K562 (cell line): ENCODE measurements around the gene CCDC77. TPM values are rescaled to one million over a fixed set of nuclear protein-coding genes. Genes with fewer than 3 reads are reported as not detected.

Source experiments
- ATAC-seq: fragments of 200-7000 bp; cut with Tn5 transposase; 3 replicates; pipeline ENCODE4 v1.9.1; 2020; ENCODE audit warnings: moderate library complexity
- BruUV-seq: library from RNA; stranded (reverse); fragments of 400-500 nt; replicated peaks from 2 replicates; lab custom pipeline; 2021; lab: Mats Ljungman, UMichigan
- CTCF ChIA-PET: fragments of 300-600 bp; formaldehyde crosslinking; extraction: SDS; loops from one replicate; lab custom pipeline; 2021; ENCODE audit warnings: low intra/inter-chr PET ratio; lab: Yijun Ruan, JAX
- POLR2A ChIA-PET: fragments of 300-600, 350-650 bp; sonication (Branson Sonifier 250); formaldehyde crosslinking; extraction: SDS; loops from one replicate; lab custom pipeline; 2021; ENCODE audit warnings: antibody characterized with exemption, inconsistent platforms; lab: Yijun Ruan, JAX
- DNase-seq, 4 experiments: peaks; one replicate each; pipeline versions ENCODE4 v3.0.0 to v3.0.0-alpha.2; 2011 to 2018; ENCODE audit warnings: low spot score in 3 of 4, mixed read lengths in 3 of 4; ENCODE audit errors: extremely low read depth in 1 of 4
- FAIRE-seq: peaks from 2 replicates; lab custom pipeline; 2011; peaks lifted over from hg19 to GRCh38; lab: Jason Lieb, UNC
- H2AFZ ChIP-seq: 2 replicates; pipeline ENCODE4 v1.6.0; 2011; ENCODE audit warnings: low read depth, low read length, control low read depth, inconsistent platforms
- H3K27ac ChIP-seq: fragments of 200-600 bp; 3 replicates; pipeline ENCODE4 v1.8.0; 2011; ENCODE audit warnings: low read depth, mild to moderate bottlenecking, control low read depth, inconsistent platforms, low read length, moderate library complexity, mixed read lengths; ENCODE audit errors: extremely low read depth
- H3K27me3 ChIP-seq, 2 experiments: fragments of 300-600 bp in 1 of 2; 2 replicates in 1 of 2; 3 replicates in 1 of 2; pipeline versions ENCODE4 v1.6.0 to v1.8.0; 2011; ENCODE audit warnings: inconsistent platforms in 2 of 2, low read length in 2 of 2, mild to moderate bottlenecking in 1 of 2, mixed read lengths in 1 of 2, moderate library complexity in 1 of 2; ENCODE audit not compliant: control insufficient read depth in 2 of 2, insufficient read depth in 2 of 2
- H3K36me3 ChIP-seq: fragments of 300-600 bp; 3 replicates; pipeline ENCODE4 v1.8.0; 2011; ENCODE audit warnings: mild to moderate bottlenecking, low read length, inconsistent platforms; ENCODE audit not compliant: control insufficient read depth, insufficient read depth
- H3K4me1 ChIP-seq, 2 experiments: fragments of 200-600 bp in 1 of 2; replicated peaks in 1 of 2; 2 replicates in 1 of 2; 3 replicates in 1 of 2; pipeline versions ENCODE4 v1.5.1 to v1.8.0; 2011; ENCODE audit warnings: inconsistent platforms in 2 of 2, low read length in 2 of 2, mild to moderate bottlenecking in 1 of 2, mixed read lengths in 1 of 2, moderate library complexity in 1 of 2; ENCODE audit not compliant: control insufficient read depth in 2 of 2, insufficient read depth in 2 of 2
- H3K4me2 ChIP-seq: 2 replicates; pipeline ENCODE4 v1.6.1; 2011; ENCODE audit warnings: low read length, control low read depth, inconsistent platforms, mixed read lengths; ENCODE audit not compliant: insufficient read depth
- H3K4me3 ChIP-seq: fragments of 200-600 bp; sonication (generic), shearing (Covaris generic); 2 replicates; pipeline ENCODE4 v1.5.1; 2016; ENCODE audit warnings: control low read depth, inconsistent platforms
- H3K79me2 ChIP-seq: fragments of 200-600 bp; 3 replicates; pipeline ENCODE4 v1.8.0; 2011; ENCODE audit warnings: low read length, inconsistent platforms; ENCODE audit not compliant: control insufficient read depth, insufficient read depth
- H3K9ac ChIP-seq, 2 experiments: 2 replicates each; pipeline versions ENCODE4 v1.6.0 to v1.6.1; 2011; ENCODE audit warnings: low read depth in 2 of 2, low read length in 2 of 2, control low read depth in 1 of 2, inconsistent platforms in 1 of 2, mild to moderate bottlenecking in 1 of 2, mixed read lengths in 1 of 2; ENCODE audit not compliant: insufficient read depth in 1 of 2
- H3K9me1 ChIP-seq: one replicate; pipeline ENCODE4 v1.6.0; 2011; ENCODE audit warnings: inconsistent platforms, mild to moderate bottlenecking, low read length, moderate library complexity; ENCODE audit not compliant: control insufficient read depth, insufficient read depth
- H3K9me3 ChIP-seq: replicated peaks from 2 replicates; pipeline ENCODE4 v1.5.1; 2011; ENCODE audit warnings: low read depth, low read length, inconsistent platforms; ENCODE audit not compliant: control insufficient read depth, insufficient read depth
- H4K20me1 ChIP-seq: replicated peaks from 2 replicates; pipeline ENCODE4 v1.6.1; 2011; ENCODE audit warnings: low read length, inconsistent platforms, mixed read lengths; ENCODE audit not compliant: control insufficient read depth, insufficient read depth
- CHD4 ChIP-seq: fragments of 200-600 bp; sonication (generic); IDR thresholded peaks from 3 replicates; pipeline ENCODE4 v1.6.1; 2012; ENCODE audit warnings: low read depth, mild to moderate bottlenecking, mixed read lengths, low read length, inconsistent platforms; ENCODE audit not compliant: insufficient read depth, insufficient replicate concordance, poor library complexity, severe bottlenecking
- ELF1 ChIP-seq: fragments of 200-800 bp; sonication (Bioruptor generic); IDR thresholded peaks from 2 replicates; pipeline ENCODE4 v1.6.1; 2016; ENCODE audit warnings: missing genetic modification characterization, missing compliant biosample characterization
- HDGF ChIP-seq: fragments of 450-650 bp; IDR thresholded peaks from 2 replicates; pipeline ENCODE4 v1.6.1; 2016
- KDM5B ChIP-seq: fragments of 200-600 bp; sonication (generic); IDR thresholded peaks from 2 replicates; pipeline ENCODE4 v1.6.1; 2012; ENCODE audit warnings: low read depth, mild to moderate bottlenecking, moderate library complexity, low read length, control low read depth, inconsistent platforms; ENCODE audit not compliant: insufficient replicate concordance
- MAX ChIP-seq: sonication (generic); formaldehyde crosslinking; IDR thresholded peaks from 2 replicates; pipeline ENCODE4 v1.9.0; 2022; ENCODE audit warnings: mild to moderate bottlenecking, missing genetic modification reagents
- NRF1 ChIP-seq, 2 experiments: fragments of 450-650 bp; IDR thresholded peaks in 1 of 2; conservative IDR thresholded peaks in 1 of 2; 2 replicates each; pipeline ENCODE4 v1.6.1; 2014; ENCODE audit warnings: mild to moderate bottlenecking in 2 of 2
- PHB2 ChIP-seq: fragments of 450-650 bp; IDR thresholded peaks from 2 replicates; pipeline ENCODE4 v1.6.1; 2017; ENCODE audit warnings: low read depth
- SUPT5H ChIP-seq: fragments of 450-650 bp; IDR thresholded peaks from 2 replicates; pipeline ENCODE4 v1.6.1; 2016
- THRAP3 ChIP-seq: fragments of 450-650 bp; IDR thresholded peaks from 2 replicates; pipeline ENCODE4 v1.6.1; 2016; ENCODE audit warnings: mild to moderate bottlenecking, inconsistent platforms, borderline replicate concordance
- ZNF282 ChIP-seq: sonication (generic); formaldehyde crosslinking; IDR thresholded peaks from 2 replicates; pipeline ENCODE4 v1.8.1; 2023; ENCODE audit warnings: missing genetic modification reagents
- ZNF316 ChIP-seq: fragments of 450-650 bp; IDR thresholded peaks from 2 replicates; pipeline ENCODE4 v1.6.1; 2016
- WGBS: fragments of 100-300 bp; shearing (Covaris generic); methylation state at CpG from one replicate; pipeline ENCODE4 v1.1.6; 2016; ENCODE audit warnings: low coverage, mixed read lengths; ENCODE audit not compliant: insufficient coverage; ENCODE audit errors: missing lambda C conversion rate; 5-methylcytosine and 5-hydroxymethylcytosine counted together
- in situ Hi-C: fragments of 300-500 bp; cut with MboI; formaldehyde crosslinking; loops from 4 replicates; pipeline ENCODE4 v1.15.0; 2018; ENCODE audit warnings: inconsistent platforms, mixed read lengths
- intact Hi-C: fragments of 100-400 bp; cut with micrococcal nuclease; formaldehyde crosslinking; loops from 2 replicates; pipeline ENCODE4 v1.14.2; 2022
- polyA plus RNA-seq, 8 experiments: library from polyadenylated mRNA; depleted of rRNA in 4 of 8; stranded (reverse) in 5 of 8; unstranded in 3 of 8; fragments of >200 nt; fragmentation: Nextera tagmentation in 2 of 8; fragmentation: Illumina TruSeq in 1 of 8; extraction: Ambion mirVana in 2 of 8; extraction: Trizol in 1 of 8; gene quantifications; 2 replicates each; pipeline versions ENCODE4 v1.2.1 to v1.2.3, GENCODE V29; 2011 to 2014; ENCODE audit warnings: inconsistent platforms in 1 of 8, missing spikeins in 1 of 8
- total RNA-seq, 7 experiments: library from RNA; depleted of rRNA in 6 of 7; stranded (reverse); fragments of >200 nt in 6 of 7; fragmentation: Illumina TruSeq in 2 of 7; extraction: Trizol in 2 of 7; gene quantifications; 2 replicates each; pipeline versions ENCODE4 v1.2.1 to v1.2.3, GENCODE V29; 2011 to 2021; ENCODE audit warnings: low replicate concordance in 1 of 7

Gene CCDC77
- total and polyA plus RNA-seq, 9 of the 15 experiments (the other 6 are each of a cell fraction or from before 2014, with no cell fraction given), result 10.5 to 26.5 (median 17.8) TPM

GRCh38 chr12:401235-402028 is at the start of gene CCDC77 (continued):
- no peak for TF ChIP-seq MAX (CRISPR knock-in tag)
- no peak for TF ChIP-seq THRAP3
- no peak for TF ChIP-seq CHD4
- TF ChIP-seq ZNF282 (CRISPR knock-in tag), result no peak
- TF ChIP-seq HDGF, result no peak
- TF ChIP-seq PHB2, result no peak
- TF ChIP-seq ELF1 (tag), result no peak
- no peak for TF ChIP-seq ZNF316
- TF ChIP-seq SUPT5H, result peak; percentile 89
- peak; percentile 83 to 86 for TF ChIP-seq NRF1 (conservative IDR thresholded peaks at IDR 0.05 in 1 of 2, IDR thresholded peaks at IDR 0.05 in 1 of 2)
- TF ChIP-seq, all 486 proteins: peak for 78

GRCh38 chr12:356276-356988 is 45.0 kb upstream of the CCDC77 start:
- FAIRE-seq, result no peak
- H2AFZ ChIP-seq, result no peak overlapping the region
- TF ChIP-seq ZNF316, result peak; percentile 56
- no peak for TF ChIP-seq KDM5B
- TF ChIP-seq, all 486 proteins: peak for 1
- no peaks in the 10 kb centered on the region for H3K9me1 ChIP-seq
- no peaks in the 10 kb centered on the region for H3K79me2 ChIP-seq
- in situ Hi-C loops, result no loop called here
- no peaks in the 10 kb centered on the region for H4K20me1 ChIP-seq
- no peak for ATAC-seq
- BruUV-seq, result no TSS peak
- no peak overlapping the region for H3K4me3 ChIP-seq
- H3K9ac ChIP-seq, result no peak overlapping the region
- POLR2A ChIA-PET, result no interaction called here
- no peak for DNase-seq
- no peaks in the 10 kb centered on the region for H3K4me1 ChIP-seq
- H3K9me3 ChIP-seq, result no peaks in the 10 kb centered on the region
- H3K27me3 ChIP-seq, result no peaks in the 10 kb centered on the region
- 77% methylated on average over 7 of the region's 7 CpGs for WGBS
- H3K36me3 ChIP-seq, result peaks cover 57% of the 10 kb centered on the region; the same call in 2 of the 3 replicates
- CTCF ChIA-PET, result no interaction called here
- intact Hi-C loops, result no loop called here
- no peak overlapping the region for H3K27ac ChIP-seq
- no peak overlapping the region for H3K4me2 ChIP-seq
